ENCODE measurements around the gene COQ10A. TPM values are rescaled to one million over a fixed set of nuclear protein-coding genes. Genes with fewer than 3 reads are reported as not detected.

The COQ10A gene
- polyA plus RNA-seq, 1 experiment: 14.1 TPM

DNA sequence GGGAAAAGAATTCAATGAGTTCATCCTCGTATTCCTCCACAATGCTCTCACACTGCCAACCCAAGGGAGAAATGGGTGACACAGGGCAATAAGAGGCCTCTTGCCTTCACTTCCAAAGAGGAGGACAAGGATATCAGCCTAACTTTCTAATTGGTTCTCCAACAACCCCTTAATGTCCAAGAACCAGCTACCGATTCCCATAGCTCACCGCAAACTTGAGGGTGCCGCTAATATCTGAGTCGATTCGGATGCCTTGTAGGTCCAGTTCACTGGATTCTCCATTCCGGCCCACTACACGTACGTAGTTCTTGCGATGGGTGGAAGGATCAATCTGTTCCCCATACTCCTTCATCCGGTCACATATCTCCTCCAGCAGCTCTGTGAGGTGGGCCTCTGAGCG is 44.3 kb downstream of the COQ10A start:
- ChIA-PET CTCF (no interaction called here), POLR2A (interaction anchor here (0.5 to 0.6 kb wide), 2 partner anchors 9 to 211 kb away, joined by 6 read pairs; partner anchors contain the start of gene RBMS2)
- no peak for DNase-seq (ENCODE audit: low read depth)
- H3K4me3 ChIP-seq (ENCODE audit: low read depth, low read length): no peak overlapping the region
- TF ChIP-seq, protein P1, sequence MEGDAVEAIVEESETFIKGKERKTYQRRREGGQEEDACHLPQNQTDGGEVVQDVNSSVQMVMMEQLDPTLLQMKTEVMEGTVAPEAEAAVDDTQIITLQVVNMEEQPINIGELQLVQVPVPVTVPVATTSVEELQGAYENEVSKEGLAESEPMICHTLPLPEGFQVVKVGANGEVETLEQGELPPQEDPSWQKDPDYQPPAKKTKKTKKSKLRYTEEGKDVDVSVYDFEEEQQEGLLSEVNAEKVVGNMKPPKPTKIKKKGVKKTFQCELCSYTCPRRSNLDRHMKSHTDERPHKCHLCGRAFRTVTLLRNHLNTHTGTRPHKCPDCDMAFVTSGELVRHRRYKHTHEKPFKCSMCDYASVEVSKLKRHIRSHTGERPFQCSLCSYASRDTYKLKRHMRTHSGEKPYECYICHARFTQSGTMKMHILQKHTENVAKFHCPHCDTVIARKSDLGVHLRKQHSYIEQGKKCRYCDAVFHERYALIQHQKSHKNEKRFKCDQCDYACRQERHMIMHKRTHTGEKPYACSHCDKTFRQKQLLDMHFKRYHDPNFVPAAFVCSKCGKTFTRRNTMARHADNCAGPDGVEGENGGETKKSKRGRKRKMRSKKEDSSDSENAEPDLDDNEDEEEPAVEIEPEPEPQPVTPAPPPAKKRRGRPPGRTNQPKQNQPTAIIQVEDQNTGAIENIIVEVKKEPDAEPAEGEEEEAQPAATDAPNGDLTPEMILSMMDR (IDR thresholded peaks at IDR 0.05; ENCODE audit: insufficient read depth, low read depth, low read length): no peak
- peaks cover 11% of the 10 kb centered on the region for H3K36me3 ChIP-seq (ENCODE audit: control insufficient read depth, insufficient read depth, low read length)
- no peaks in the 10 kb centered on the region for H3K27me3 ChIP-seq (ENCODE audit: control insufficient read depth, insufficient read depth, low read length)

DNA sequence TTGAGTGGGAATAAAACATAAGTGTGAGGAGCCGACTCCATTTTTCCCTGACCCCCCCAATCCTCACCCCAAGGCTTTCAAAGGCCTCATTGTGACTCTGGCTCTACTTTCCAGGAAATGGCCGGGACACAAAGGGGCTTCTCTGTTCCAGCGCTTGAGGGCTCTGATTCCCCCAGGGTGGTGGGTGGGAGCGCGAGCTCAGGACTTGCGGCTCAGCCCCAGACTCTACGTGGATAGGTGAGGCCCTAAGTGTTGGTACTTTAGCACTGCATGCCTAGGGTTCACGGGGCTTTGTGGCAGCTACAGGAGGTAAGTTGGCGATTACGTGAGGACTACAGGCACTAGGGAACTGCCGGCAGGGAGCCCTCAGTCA is 48.5 kb downstream of the COQ10A start:
- no peaks in the 10 kb centered on the region for H3K27me3 ChIP-seq (ENCODE audit: control insufficient read depth, insufficient read depth, low read length)
- TF ChIP-seq, protein P1 (IDR thresholded peaks at IDR 0.05; ENCODE audit: insufficient read depth, low read depth, low read length): no peak
- ChIA-PET POLR2A (interaction anchor here (1.1 to 1.2 kb wide), 3 partner anchors 18 to 93 kb away, joined by 4 to 7 read pairs (median 4); partner anchors contain the start of genes PAN2 and RNF41), CTCF (interaction anchor here (0.6 to 1.7 kb wide), 8 partner anchors 9 to 196 kb away, joined by 3 to 5 read pairs (median 4); partner anchors contain the start of gene ZC3H10)
- H3K4me3 ChIP-seq (ENCODE audit: low read depth, low read length): peak overlapping the region; percentile 75
- DNase-seq (ENCODE audit: low read depth): no peak
- peaks cover 11% of the 10 kb centered on the region for H3K36me3 ChIP-seq (ENCODE audit: control insufficient read depth, insufficient read depth, low read length)

DNA sequence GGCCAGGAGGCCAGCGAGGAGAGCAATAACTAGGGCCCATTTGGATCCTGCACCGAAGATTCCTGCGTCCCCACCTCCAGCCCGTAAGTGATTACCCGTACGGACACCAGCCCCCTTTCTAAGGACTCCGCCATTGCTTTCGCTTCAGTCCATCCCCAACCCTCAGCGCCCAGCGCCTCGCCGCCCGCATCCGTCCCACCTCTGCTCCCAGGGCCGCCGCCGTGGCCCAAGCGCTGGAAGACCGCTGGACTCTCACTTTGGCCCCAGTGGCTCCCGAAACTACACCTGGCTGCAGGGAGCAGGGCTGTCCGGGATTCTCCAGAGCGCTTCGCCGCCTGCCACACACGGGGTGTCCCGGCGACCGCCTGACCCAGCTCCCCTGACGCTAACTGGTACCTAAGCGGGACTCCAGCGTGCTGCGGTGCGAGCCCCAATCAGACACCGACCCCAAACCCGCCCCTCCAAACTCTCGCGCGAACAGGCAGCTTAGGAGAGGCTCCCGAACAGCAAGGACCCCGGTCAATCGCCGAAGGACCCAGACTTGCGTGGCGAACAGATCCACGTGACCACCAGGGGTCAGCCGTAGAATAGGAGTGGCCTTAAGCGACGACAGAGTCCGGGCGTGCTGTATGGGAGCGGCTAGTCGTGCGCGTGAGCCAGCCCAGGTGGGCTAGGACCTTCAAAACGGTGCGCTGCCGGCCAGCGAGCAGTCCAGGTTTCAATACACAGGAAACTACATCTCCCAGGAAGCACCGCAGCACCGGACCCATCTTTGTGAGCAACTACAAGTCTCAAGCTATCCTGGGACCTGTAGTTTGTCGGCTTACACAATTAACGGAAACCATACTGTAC is 49.1 kb downstream of the COQ10A start, which contains the start of gene CNPY2:
CNPY2 (minus strand) TSS at position 367 of the 852 bp plus-strand sequence. CDS start 771 bp downstream, outside the sequence.
- CTCF ChIA-PET: interaction anchor here (0.6 to 1.7 kb wide), 10 partner anchors 9 to 197 kb away, joined by 3 to 5 read pairs (median 4); partner anchors contain the start of gene ZC3H10

DNA sequence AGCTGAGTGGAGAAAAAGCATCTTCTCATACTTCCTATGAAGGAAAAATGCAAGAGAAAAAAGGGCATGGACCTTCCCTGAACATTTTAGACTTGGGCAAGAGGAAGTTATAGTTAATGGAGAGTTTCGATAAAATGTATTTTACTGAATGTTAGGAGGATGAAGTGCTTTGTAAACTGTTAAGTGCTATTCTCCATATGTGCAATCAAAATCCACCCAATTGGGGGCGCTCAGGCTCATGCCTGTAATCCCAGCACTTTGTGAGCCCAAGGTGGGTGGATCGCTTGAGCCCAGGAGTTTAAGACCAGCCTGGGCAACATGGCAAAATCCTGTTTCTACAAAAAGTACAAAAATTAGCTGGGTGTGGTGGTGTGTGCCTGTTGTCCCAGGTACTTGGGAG is 50.9 kb downstream of the COQ10A start:
- H3K27me3 ChIP-seq (ENCODE audit: control insufficient read depth, insufficient read depth, low read length): no peaks in the 10 kb centered on the region
- CTCF ChIA-PET: interaction anchor here (1.6 kb wide), 1 partner anchor 16 kb away, joined by 5 read pairs; the partner anchor contains the start of gene PAN2
- POLR2A ChIA-PET: no interaction called here
- H3K36me3 ChIP-seq (ENCODE audit: control insufficient read depth, insufficient read depth, low read length): peaks cover 4% of the 10 kb centered on the region; the same call in 1 of the 2 replicates
- DNase-seq (ENCODE audit: low read depth): no peak
- H3K4me3 ChIP-seq (ENCODE audit: low read depth, low read length): no peak overlapping the region
- TF ChIP-seq, protein P1 (IDR thresholded peaks at IDR 0.05; ENCODE audit: insufficient read depth, low read depth, low read length): no peak

More for the DNA sequence above, 49.1 kb downstream of the COQ10A start, which contains the start of gene CNPY2:
- peak; percentile 84 for DNase-seq (ENCODE audit: low read depth)
- Histone ChIP-seq H3K27me3 (ENCODE audit: control insufficient read depth, insufficient read depth, low read length) (no peaks in the 10 kb centered on the region), H3K36me3 (ENCODE audit: control insufficient read depth, insufficient read depth, low read length) (peaks cover 7% of the 10 kb centered on the region), H3K4me3 (ENCODE audit: low read depth, low read length) (peak within 1 kb of the TSS; percentile 75)
- TF ChIP-seq, protein P1 (IDR thresholded peaks at IDR 0.05; ENCODE audit: insufficient read depth, low read depth, low read length): no peak
- POLR2A ChIA-PET: interaction anchor here (0.6 to 1.2 kb wide), 4 partner anchors 18 to 158 kb away, joined by 4 to 8 read pairs (median 6); partner anchors contain the start of genes MYL6, PAN2 and RNF41

Other genes starting within 250 kb of the COQ10A start
- 1.9 and 2.9 TPM in 2 replicates for gene IKZF4, start 245.9 kb upstream of the COQ10A start, polyA plus RNA-seq (2011; rRNA removed)
- 635 and 868 TPM in 2 replicates for gene RPS26, start 225.0 kb upstream of the COQ10A start, polyA plus RNA-seq (2011; rRNA removed)
- 4.7 and 6.0 TPM in 2 replicates for gene ERBB3, start 186.8 kb upstream of the COQ10A start, polyA plus RNA-seq (2011; rRNA removed)
- gene PA2G4, start 162.4 kb upstream of the COQ10A start, polyA plus RNA-seq (2011; rRNA removed): 134 and 215 TPM in 2 replicates
- gene RPL41, start 150.3 kb upstream of the COQ10A start, polyA plus RNA-seq (2011; rRNA removed): 5,645 and 7,867 TPM in 2 replicates
- gene ZC3H10, start 148.7 kb upstream of the COQ10A start, polyA plus RNA-seq (2011; rRNA removed): 1.4 and 1.6 TPM in 2 replicates
- 180 and 264 TPM in 2 replicates for gene ESYT1, start 138.7 kb upstream of the COQ10A start, polyA plus RNA-seq (2011; rRNA removed)
- gene MYL6B, start 114.4 kb upstream of the COQ10A start, polyA plus RNA-seq (2011; rRNA removed): 74.1 and 75.4 TPM in 2 replicates
- 5,667 and 6,879 TPM in 2 replicates for gene MYL6, start 108.6 kb upstream of the COQ10A start, polyA plus RNA-seq (2011; rRNA removed)
- gene SMARCC2, start 77.5 kb upstream of the COQ10A start, polyA plus RNA-seq (2011; rRNA removed): 60.7 and 72.6 TPM in 2 replicates
- 212 and 338 TPM in 2 replicates for gene RNF41, start 45.0 kb upstream of the COQ10A start, polyA plus RNA-seq (2011; rRNA removed)
- 47.5 and 52.0 TPM in 2 replicates for gene NABP2, start 42.6 kb upstream of the COQ10A start, polyA plus RNA-seq (2011; rRNA removed)
- gene SLC39A5, start 36.9 kb upstream of the COQ10A start, polyA plus RNA-seq (2011; rRNA removed): not detected in 2 replicates
- 21.0 and 26.8 TPM in 2 replicates for gene ANKRD52, start 8.6 kb upstream of the COQ10A start, polyA plus RNA-seq (2011; rRNA removed)
- 117 and 150 TPM in 2 replicates for gene CS, start 33.4 kb downstream of the COQ10A start, polyA plus RNA-seq (2011; rRNA removed)
- gene CNPY2, start 49.0 kb downstream of the COQ10A start, polyA plus RNA-seq (2011; rRNA removed): 179 and 239 TPM in 2 replicates
- gene PAN2, start 67.1 kb downstream of the COQ10A start, polyA plus RNA-seq (2011; rRNA removed): 27.2 and 32.3 TPM in 2 replicates
- gene IL23A, start 71.9 kb downstream of the COQ10A start, polyA plus RNA-seq (2011; rRNA removed): 0.12 TPM in 1 of 2 replicates, not detected in the other
- 154 TPM in 2 replicates for gene STAT2, start 93.2 kb downstream of the COQ10A start, polyA plus RNA-seq (2011; rRNA removed)
- gene APOF, start 95.9 kb downstream of the COQ10A start, polyA plus RNA-seq (2011; rRNA removed): not detected in 2 replicates
- gene TIMELESS, start 182.5 kb downstream of the COQ10A start, polyA plus RNA-seq (2011; rRNA removed): 2.3 and 2.9 TPM in 2 replicates
- gene MIP, start 187.7 kb downstream of the COQ10A start, polyA plus RNA-seq (2011; rRNA removed): 0.10 and 0.12 TPM in 2 replicates
- 2.4 and 2.6 TPM in 2 replicates for gene SPRYD4, start 201.6 kb downstream of the COQ10A start, polyA plus RNA-seq (2011; rRNA removed)
- gene GLS2, start 221.2 kb downstream of the COQ10A start, polyA plus RNA-seq (2011; rRNA removed): 0.13 and 0.18 TPM in 2 replicates